ENCODE results near the gene TMEM203. TPM values are rescaled to one million over a fixed set of nuclear protein-coding genes. Genes with fewer than 3 reads are reported as not detected.

The TMEM203 gene
- total and polyA plus RNA-seq, 2 of the 13 experiments (the other 11 are each of a cell fraction or from before 2014, with no cell fraction given), result 23.4 to 36.7 TPM

DNA sequence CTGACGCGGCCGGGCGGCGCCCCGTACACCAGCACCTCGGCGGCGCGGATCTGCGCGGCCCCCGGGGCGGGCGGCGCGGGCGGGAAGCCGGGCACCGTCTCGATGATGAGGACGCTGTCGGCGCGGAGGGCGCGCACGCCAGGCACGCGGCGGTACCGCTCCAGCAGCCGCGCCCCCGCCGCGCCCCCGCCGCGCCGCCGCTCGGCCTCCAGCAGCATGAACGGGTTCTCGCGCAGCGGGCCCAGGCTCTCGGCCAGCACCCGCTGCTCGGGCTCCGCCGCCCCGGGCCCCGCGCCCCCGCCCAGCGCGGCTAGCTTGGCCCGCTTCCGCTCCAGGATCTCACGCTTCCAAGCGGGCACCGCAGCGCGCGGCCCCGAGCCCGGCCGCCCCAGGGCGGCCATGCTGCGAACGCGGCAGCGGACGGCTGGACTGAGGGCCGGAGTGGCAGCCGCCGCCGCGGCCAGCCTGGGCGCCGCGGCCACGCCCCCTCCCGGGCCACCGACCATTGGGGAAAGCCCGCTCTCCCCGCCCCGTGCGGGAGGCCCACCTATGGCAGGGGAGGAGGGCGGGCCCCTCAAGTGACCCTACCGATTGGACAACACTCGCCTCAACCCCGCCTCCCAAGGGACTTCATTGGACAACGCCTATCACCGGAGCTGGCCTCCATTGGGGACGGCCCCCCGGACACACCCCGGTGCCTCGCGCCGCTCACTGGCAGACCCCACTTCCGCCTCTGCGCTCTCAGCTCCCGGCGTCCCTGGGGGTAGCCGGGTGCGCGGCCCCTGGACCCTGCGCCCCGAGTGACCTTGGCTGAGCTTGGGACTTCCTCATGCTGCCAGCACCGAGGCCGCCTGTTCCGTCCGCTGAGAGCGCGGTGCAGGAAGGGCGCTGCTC is 4.9 kb downstream of the TMEM203 start, which contains the start of gene TPRN (continued):
- TF ChIP-seq PATZ1 (CRISPR knock-in tag; IDR thresholded peaks at IDR 0.05), result peak; percentile 94
- peak; percentile 77; the same call in 1 of the 2 replicates for TF ChIP-seq NFKB2 (CRISPR knock-in tag; IDR thresholded peaks at IDR 0.05; ENCODE audit: borderline replicate concordance)
- no peak for TF ChIP-seq SIX4 (CRISPR knock-in tag; IDR thresholded peaks at IDR 0.05)
- TF ChIP-seq, protein P1, sequence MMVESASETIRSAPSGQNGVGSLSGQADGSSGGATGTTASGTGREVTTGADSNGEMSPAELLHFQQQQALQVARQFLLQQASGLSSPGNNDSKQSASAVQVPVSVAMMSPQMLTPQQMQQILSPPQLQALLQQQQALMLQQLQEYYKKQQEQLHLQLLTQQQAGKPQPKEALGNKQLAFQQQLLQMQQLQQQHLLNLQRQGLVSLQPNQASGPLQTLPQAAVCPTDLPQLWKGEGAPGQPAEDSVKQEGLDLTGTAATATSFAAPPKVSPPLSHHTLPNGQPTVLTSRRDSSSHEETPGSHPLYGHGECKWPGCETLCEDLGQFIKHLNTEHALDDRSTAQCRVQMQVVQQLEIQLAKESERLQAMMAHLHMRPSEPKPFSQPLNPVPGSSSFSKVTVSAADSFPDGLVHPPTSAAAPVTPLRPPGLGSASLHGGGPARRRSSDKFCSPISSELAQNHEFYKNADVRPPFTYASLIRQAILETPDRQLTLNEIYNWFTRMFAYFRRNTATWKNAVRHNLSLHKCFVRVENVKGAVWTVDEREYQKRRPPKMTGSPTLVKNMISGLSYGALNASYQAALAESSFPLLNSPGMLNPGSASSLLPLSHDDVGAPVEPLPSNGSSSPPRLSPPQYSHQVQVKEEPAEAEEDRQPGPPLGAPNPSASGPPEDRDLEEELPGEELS (CRISPR knock-in tag; IDR thresholded peaks at IDR 0.05), result peak; percentile 57; the same call in 1 of the 2 replicates
- TF ChIP-seq ZMYM2 (CRISPR knock-in tag; IDR thresholded peaks at IDR 0.05), result 0 out of 2 replicates have a peak, but pooled peaks have one; percentile 52
- TF ChIP-seq, protein P2, sequence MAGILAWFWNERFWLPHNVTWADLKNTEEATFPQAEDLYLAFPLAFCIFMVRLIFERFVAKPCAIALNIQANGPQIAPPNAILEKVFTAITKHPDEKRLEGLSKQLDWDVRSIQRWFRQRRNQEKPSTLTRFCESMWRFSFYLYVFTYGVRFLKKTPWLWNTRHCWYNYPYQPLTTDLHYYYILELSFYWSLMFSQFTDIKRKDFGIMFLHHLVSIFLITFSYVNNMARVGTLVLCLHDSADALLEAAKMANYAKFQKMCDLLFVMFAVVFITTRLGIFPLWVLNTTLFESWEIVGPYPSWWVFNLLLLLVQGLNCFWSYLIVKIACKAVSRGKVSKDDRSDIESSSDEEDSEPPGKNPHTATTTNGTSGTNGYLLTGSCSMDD (CRISPR knock-in tag; IDR thresholded peaks at IDR 0.05), result no peak
- TF ChIP-seq, protein P3, sequence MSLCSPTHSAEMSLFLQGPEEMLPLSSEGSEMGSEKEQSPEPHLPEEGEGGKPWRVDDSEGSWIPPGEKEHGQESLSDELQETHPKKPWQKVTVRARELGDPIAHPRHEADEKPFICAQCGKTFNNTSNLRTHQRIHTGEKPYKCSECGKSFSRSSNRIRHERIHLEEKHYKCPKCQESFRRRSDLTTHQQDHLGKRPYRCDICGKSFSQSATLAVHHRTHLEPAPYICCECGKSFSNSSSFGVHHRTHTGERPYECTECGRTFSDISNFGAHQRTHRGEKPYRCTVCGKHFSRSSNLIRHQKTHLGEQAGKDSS (CRISPR knock-in tag; IDR thresholded peaks at IDR 0.05; ENCODE audit: borderline replicate concordance, low read depth), result no peak
- no peak for TF ChIP-seq NR2F6 (IDR thresholded peaks at IDR 0.05)
- TF ChIP-seq NR2F6 (CRISPR knock-in tag; IDR thresholded peaks at IDR 0.05), result peak; percentile 92
- TF ChIP-seq PLSCR1 (CRISPR knock-in tag; IDR thresholded peaks at IDR 0.05; ENCODE audit: borderline replicate concordance), result no peak
- TF ChIP-seq KLF9 (CRISPR knock-in tag; IDR thresholded peaks at IDR 0.05; ENCODE audit: low read depth), result peak; percentile 60; the same call in 1 of the 2 replicates
- no peak for TF ChIP-seq ZNF746 (CRISPR knock-in tag; IDR thresholded peaks at IDR 0.05)
- no peak for TF ChIP-seq ZNF878 (CRISPR knock-in tag; IDR thresholded peaks at IDR 0.05)
- TF ChIP-seq BATF2 (CRISPR knock-in tag; IDR thresholded peaks at IDR 0.05), result no peak
- TF ChIP-seq RXRB (CRISPR knock-in tag; IDR thresholded peaks at IDR 0.05; ENCODE audit: borderline replicate concordance), result peak; percentile 87
- TF ChIP-seq ZNF616 (CRISPR knock-in tag; IDR thresholded peaks at IDR 0.05; ENCODE audit: low read depth), result no peak
- TF ChIP-seq, protein P4, sequence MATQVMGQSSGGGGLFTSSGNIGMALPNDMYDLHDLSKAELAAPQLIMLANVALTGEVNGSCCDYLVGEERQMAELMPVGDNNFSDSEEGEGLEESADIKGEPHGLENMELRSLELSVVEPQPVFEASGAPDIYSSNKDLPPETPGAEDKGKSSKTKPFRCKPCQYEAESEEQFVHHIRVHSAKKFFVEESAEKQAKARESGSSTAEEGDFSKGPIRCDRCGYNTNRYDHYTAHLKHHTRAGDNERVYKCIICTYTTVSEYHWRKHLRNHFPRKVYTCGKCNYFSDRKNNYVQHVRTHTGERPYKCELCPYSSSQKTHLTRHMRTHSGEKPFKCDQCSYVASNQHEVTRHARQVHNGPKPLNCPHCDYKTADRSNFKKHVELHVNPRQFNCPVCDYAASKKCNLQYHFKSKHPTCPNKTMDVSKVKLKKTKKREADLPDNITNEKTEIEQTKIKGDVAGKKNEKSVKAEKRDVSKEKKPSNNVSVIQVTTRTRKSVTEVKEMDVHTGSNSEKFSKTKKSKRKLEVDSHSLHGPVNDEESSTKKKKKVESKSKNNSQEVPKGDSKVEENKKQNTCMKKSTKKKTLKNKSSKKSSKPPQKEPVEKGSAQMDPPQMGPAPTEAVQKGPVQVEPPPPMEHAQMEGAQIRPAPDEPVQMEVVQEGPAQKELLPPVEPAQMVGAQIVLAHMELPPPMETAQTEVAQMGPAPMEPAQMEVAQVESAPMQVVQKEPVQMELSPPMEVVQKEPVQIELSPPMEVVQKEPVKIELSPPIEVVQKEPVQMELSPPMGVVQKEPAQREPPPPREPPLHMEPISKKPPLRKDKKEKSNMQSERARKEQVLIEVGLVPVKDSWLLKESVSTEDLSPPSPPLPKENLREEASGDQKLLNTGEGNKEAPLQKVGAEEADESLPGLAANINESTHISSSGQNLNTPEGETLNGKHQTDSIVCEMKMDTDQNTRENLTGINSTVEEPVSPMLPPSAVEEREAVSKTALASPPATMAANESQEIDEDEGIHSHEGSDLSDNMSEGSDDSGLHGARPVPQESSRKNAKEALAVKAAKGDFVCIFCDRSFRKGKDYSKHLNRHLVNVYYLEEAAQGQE (IDR thresholded peaks at IDR 0.05; ENCODE audit: borderline replicate concordance in 1 of 2, low read depth in 1 of 2, low read length in 2 of 2), result peak in 1 of 2 experiments; percentile 73; a peak in 1 of 4 replicates
